Stimulated activated effector memory CD8-positive, alpha-beta T cell treated with anti-CD3 and anti-CD28 coated beads, Interleukin-12 subunit alpha, Interleukin-12 subunit beta, amount 100 ng/mL, for 72 hours (primary cell): ENCODE results near the gene SERPINH1.
"Not testable (repeated sequence)": the region's sequence is repeated elsewhere in the genome, so short reads cannot be mapped to it uniquely, and the experiment has no call there.

Source experiments
- ATAC-seq: fragments of 150-1000 bp; cut with Tn5 transposase; 2 replicates; pipeline ENCODE4 v1.10.0; 2021
- DNase-seq, 2 donors: peaks; one replicate each; pipeline ENCODE4 v3.0.0; 2021 to 2022; ENCODE audit warnings: low spot score in 2 of 2
- H3K27ac Mint-ChIP-seq: one replicate; pipeline ENCODE4 v1.8.0; 2022; ENCODE audit warnings: mild to moderate bottlenecking, mixed read lengths
- H3K36me3 Mint-ChIP-seq: one replicate; pipeline ENCODE4 v1.8.0; 2022; ENCODE audit warnings: mild to moderate bottlenecking, mixed read lengths
- H3K4me1 Mint-ChIP-seq: one replicate; pipeline ENCODE4 v1.8.0; 2022; ENCODE audit warnings: mixed read lengths
- H3K4me3 Mint-ChIP-seq: one replicate; pipeline ENCODE4 v1.8.0; 2022; ENCODE audit warnings: mild to moderate bottlenecking, mixed read lengths
- H3K9me3 Mint-ChIP-seq: one replicate; pipeline ENCODE4 v1.8.0; 2022; ENCODE audit warnings: mixed read lengths

Gene SERPINH1

DNA sequence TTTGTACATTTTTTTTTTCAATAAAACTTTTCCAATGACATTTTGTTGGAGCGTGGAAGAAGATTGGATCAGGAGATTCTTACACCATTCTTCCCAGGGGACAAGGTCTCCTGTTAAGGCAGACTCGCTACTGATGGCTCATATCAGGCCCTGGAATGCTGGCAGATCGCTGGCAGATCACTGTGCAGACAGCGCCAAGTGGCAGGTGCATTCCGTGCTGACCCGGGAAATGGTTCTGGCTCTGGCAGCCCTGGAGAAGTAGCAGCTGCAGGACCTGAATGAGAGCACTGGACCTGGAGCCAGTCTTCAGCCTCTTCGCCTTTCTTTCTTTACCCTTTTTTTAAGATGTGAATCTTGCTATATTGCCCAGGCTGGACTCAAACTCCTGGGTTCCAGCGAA, 10.7 kb downstream of the SERPINH1 start:
- peaks cover 20% of the 10 kb centered on the region for H3K36me3 Mint-ChIP-seq
- no peaks in the 10 kb centered on the region for H3K9me3 Mint-ChIP-seq
- no peak overlapping the region for H3K4me3 Mint-ChIP-seq
- no peak overlapping the region for H3K27ac Mint-ChIP-seq
- peaks cover 14% of the 10 kb centered on the region for H3K4me1 Mint-ChIP-seq
- DNase-seq (no peak), ATAC-seq (no peak)

DNA sequence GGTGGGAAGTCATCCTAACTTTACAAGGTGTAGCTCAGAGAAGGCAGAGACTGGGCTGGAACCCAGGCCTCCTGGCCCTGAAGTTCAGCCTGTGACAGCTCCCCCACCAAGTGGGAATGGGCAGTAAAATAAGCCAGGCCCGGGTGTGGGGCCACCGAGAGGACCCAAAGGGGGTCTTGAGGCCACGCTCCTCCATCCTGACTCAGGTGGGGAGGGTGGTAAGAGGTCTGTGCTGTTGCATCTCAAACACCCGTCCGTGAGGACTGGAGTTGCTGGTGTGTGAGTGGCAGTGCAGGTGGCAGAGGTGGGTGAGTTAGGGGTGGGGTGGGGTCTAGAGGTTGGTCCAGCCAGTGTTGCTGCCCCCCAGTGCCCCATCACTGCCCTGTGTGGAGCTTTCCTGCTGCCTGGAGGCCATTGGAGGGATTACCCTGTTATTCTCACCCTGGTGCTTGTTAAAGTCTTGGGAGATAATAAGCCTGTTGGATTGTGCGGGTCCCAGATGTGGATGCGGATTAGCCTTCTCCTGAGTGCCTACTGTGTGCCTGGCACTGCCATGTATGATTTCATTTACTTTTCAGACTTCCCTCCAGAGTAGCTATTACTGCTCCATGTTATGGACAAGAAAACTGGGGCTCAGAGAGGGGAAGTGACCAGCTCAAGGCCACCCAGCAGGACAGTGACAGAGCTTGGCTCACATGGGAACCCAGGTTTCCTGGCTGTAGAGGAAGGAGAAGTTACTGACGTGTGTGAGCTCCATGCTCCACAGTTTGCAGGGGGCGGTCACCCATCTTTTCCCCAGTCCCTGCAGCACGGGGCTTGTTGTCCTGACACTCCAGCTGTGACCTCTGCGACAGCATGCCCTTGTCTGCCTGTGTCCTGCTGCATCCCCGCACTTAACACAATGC, 12.9 kb downstream of the SERPINH1 start:
- Mint-ChIP-seq H3K4me1 (peaks cover 14% of the 10 kb centered on the region), H3K4me3 (no peak overlapping the region), H3K27ac (no peak overlapping the region), H3K36me3 (peaks cover 12% of the 10 kb centered on the region), H3K9me3 (no peaks in the 10 kb centered on the region)
- DNase-seq: no peak
- peak; percentile 27 for ATAC-seq

DNA sequence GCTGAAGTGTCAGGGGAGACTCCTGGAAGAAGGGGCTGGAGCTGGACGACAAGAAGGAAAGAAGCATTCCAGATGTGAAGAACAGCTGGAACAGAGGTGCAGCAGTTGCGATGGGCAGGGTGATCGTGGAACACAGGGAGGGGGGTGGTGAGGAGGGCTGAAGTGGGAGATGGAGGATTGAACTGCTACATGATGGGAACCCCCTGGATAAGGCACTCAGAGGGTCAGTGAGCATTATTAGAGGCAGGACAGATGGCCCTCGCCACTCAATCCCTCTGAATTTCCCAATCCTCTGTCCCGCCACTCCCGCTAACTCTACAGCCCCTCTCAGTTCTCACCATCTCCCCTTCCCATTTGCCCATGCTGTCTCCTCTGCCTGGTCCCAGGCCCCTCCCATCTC, 14.0 kb downstream of the SERPINH1 start:
- peaks cover 12% of the 10 kb centered on the region for H3K36me3 Mint-ChIP-seq
- ATAC-seq (no peak), DNase-seq (no peak)
- H3K4me3 Mint-ChIP-seq: no peak overlapping the region
- H3K9me3 Mint-ChIP-seq: no peaks in the 10 kb centered on the region
- H3K4me1 Mint-ChIP-seq: peaks cover 14% of the 10 kb centered on the region
- H3K27ac Mint-ChIP-seq: no peak overlapping the region

DNA sequence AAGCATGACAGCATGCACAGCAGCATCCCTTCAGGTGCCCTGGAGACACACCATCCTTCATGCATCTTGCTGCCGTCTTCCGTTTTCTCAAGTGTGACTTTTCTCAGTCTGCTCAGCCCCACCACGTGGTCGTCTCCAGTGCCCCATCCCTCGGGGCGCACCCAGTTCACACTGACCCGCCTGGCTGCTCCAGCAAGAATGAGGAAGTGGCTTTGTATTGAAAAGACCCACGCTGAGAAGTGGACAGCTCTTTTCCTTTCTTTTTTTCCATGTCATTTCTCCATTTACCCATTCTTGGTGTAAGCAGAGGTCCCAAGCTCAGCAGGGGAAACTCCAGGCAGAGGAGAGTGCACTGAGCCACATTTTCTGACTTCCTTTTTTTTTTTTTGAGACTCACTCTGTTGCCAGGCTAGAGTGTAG, 14.5 kb downstream of the SERPINH1 start:
- Mint-ChIP-seq H3K4me1 (peaks cover 16% of the 10 kb centered on the region), H3K27ac (no peak overlapping the region), H3K9me3 (no peaks in the 10 kb centered on the region), H3K4me3 (no peak overlapping the region), H3K36me3 (peaks cover 12% of the 10 kb centered on the region)
- DNase-seq (no peak), ATAC-seq (peak; percentile 29)

DNA sequence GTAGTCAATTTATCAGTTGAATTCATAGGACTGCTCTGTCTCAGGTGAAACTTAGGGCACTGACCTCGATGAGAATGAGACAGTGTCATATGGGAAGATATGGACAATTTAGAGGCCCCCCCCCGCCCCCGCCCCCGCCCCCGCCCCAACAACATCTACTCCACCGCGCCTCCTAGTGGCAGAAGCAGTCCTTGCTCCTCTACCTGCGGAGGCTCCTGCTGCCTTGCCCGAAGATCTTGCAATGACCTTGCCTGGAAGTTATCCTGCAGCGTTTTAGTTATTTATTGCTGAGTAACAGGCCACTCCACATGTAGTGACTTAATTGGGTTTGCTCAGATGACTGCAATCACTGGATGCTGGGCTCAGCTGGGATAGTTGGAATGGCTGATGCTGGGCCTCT, 15.2 kb downstream of the SERPINH1 start:
- no peak overlapping the region for H3K4me3 Mint-ChIP-seq
- peak; percentile 40 to 73 for DNase-seq
- no peaks in the 10 kb centered on the region for H3K9me3 Mint-ChIP-seq
- no peak overlapping the region for H3K27ac Mint-ChIP-seq
- H3K36me3 Mint-ChIP-seq: peaks cover 6% of the 10 kb centered on the region
- ATAC-seq: no peak
- peaks cover 23% of the 10 kb centered on the region for H3K4me1 Mint-ChIP-seq

DNA sequence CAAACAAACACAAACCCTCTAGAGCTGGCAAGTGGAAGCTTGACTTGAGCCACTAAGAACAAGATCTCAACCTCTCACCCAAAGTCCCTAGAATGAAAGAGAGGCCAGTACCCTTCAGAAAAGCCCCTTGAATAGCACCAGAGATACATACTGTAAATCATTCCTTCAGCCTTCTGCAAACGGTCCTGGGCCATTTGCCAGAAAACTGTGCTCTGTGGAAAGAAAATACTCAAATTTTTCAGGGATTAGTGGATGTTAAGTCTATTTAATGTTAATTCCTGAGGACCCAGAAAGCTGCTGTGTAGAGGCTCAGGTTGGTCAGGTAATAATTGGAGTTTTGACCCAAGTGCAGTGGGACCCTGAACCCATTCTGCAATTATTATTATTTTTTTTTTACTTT, 16.9 kb downstream of the SERPINH1 start:
- no peaks in the 10 kb centered on the region for H3K36me3 Mint-ChIP-seq
- no peak overlapping the region for H3K27ac Mint-ChIP-seq
- peaks cover 33% of the 10 kb centered on the region for H3K4me1 Mint-ChIP-seq
- DNase-seq (no peak), ATAC-seq (no peak)
- H3K9me3 Mint-ChIP-seq: no peaks in the 10 kb centered on the region
- no peak overlapping the region for H3K4me3 Mint-ChIP-seq

DNA sequence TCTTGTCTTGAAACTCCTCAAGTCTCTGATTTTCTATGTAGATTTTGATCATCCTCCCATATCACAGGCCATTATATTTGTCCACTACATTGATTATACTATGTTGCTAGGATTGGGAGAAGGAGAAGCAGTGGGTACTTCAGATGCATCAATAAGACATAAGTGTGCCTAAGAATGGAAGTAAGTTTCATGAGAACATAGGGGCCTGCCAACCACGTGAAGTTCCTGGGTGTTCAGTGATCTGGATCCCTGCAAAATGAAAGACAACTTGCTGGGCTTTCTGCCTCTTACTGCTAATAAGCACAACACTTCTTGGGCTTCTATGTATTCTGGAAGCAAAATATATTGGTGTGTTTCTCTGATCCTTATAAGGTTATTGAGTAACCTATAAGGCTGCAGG, 17.8 kb downstream of the SERPINH1 start:
- Mint-ChIP-seq H3K4me1 (peaks cover 38% of the 10 kb centered on the region), H3K27ac (no peak overlapping the region), H3K9me3 (no peaks in the 10 kb centered on the region), H3K4me3 (no peak overlapping the region), H3K36me3 (no peaks in the 10 kb centered on the region)
- ATAC-seq (no peak), DNase-seq (no peak)

DNA sequence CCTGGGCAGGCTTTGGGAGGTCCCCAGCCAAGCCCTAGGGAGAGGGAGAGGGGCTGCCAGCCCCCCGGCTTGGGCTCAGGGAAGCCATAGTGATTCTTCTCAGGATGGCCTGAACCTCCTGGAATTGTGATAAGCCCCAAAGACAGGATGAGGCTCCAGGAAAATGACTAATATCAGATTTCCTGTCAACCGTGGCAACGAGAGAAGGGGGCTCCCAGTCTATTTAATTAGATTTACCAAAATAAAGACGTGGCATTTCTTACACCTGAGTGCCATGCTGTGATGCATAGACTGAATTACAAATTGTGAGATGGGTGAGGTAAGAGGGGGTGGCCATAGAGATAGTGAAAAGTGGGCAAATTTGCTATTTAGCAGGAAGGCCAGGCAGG, 20.4 kb downstream of the SERPINH1 start:
- no peaks in the 10 kb centered on the region for H3K36me3 Mint-ChIP-seq
- H3K4me1 Mint-ChIP-seq: peaks cover 24% of the 10 kb centered on the region
- ATAC-seq (peak; percentile 20), DNase-seq (no peak)
- peak overlapping the region; percentile 74 for H3K4me3 Mint-ChIP-seq
- H3K9me3 Mint-ChIP-seq: no peaks in the 10 kb centered on the region
- H3K27ac Mint-ChIP-seq: peak overlapping the region; percentile 94

DNA sequence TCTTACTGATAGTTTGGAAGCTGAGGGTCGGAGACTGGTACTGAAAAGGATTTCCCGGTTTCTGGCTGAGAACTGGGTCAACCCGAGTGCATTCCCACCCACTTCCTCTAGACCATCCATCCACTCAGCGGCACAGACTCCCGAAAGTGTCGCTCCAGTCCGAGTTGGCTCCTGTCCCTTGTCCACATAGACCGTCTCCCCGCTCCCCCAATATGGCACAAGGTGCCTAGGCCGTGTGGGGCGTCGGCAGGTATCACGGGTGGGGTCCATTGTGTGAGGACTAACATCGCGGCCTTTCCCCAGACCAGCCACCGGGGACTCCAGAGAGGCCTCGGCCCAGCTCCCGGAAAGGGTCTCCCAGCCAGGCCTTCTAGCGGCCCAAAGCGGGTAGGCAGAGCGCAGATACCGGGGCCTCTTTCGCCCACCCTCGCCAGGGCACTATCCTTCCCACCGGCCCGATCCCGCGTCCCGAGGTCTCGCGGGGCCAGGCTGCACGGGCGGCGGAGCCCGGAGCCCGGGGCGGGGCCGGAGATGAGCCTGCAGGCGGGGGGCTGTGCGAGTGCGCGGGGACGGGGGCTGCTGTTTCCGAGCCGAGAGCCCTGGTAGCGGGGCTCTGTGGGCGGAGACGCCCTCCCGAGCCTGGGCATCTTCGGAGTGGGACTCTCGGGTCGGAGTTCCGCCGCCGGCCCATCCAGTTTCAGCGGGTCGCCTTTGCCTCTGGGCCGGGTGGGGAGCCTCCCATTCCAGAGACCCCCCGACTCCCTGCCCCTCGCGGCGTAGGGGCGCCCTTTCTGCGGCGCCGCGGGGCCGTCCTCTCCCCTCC, 21.1 kb downstream of the SERPINH1 start:
- H3K9me3 Mint-ChIP-seq: no peaks in the 10 kb centered on the region
- no peaks in the 10 kb centered on the region for H3K36me3 Mint-ChIP-seq
- H3K27ac Mint-ChIP-seq: peak overlapping the region; percentile 94
- peaks cover 24% of the 10 kb centered on the region for H3K4me1 Mint-ChIP-seq
- ATAC-seq: peak; percentile 90
- peak; percentile 38 to 80 for DNase-seq
- peak overlapping the region; percentile 74 for H3K4me3 Mint-ChIP-seq

DNA sequence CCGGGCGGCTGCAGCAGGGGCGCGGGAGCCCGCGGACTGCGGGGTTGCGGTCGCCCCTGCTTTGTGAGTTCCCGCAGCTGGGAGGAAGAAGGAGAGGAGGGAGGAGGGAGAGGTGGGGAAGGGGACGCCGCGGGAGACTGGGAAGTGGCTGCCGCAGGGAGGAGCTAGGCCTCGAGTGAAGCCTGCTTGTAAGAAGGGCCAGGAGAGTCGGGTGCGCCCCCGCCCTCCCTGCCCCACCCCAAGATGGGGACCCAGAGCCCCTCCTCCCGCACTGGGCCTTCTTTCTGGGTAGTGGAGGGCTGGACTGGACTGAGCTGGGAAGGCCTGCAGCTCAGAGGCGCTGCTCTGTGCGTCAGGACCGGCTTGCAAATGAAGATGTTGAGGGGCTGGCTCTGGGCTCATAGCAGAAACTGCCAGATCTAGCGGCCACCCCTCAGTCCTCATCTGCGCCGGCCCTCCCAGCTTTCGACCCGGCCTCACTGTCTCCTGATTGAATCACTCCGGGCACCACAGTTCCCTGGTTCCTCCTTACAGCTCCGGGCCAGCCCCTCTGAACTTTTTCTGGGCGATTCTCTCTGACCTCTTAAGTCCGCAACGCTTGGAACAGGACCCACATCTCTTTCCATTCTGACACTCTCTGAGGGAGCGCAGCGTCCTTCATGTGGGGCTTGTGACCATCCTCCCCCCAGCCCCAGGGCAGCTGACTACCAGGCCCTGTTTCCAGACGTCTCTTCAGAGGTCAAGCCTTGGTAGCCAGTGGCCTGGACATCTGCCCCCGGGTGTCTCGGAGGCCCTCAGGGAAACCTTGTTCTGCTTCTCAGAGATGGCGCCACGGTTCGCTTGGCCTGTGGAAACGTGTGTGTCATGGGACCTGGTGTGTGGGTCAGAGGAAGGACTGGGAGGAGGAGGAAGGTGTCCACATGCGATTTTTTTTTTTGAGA, 21.9 kb downstream of the SERPINH1 start:
- H3K9me3 Mint-ChIP-seq: no peaks in the 10 kb centered on the region
- ATAC-seq (peak; percentile 3), DNase-seq (no peak)
- peak overlapping the region; percentile 54 for H3K4me3 Mint-ChIP-seq
- peaks cover 24% of the 10 kb centered on the region for H3K4me1 Mint-ChIP-seq
- peak overlapping the region; percentile 81 for H3K27ac Mint-ChIP-seq
- H3K36me3 Mint-ChIP-seq: no peaks in the 10 kb centered on the region

DNA sequence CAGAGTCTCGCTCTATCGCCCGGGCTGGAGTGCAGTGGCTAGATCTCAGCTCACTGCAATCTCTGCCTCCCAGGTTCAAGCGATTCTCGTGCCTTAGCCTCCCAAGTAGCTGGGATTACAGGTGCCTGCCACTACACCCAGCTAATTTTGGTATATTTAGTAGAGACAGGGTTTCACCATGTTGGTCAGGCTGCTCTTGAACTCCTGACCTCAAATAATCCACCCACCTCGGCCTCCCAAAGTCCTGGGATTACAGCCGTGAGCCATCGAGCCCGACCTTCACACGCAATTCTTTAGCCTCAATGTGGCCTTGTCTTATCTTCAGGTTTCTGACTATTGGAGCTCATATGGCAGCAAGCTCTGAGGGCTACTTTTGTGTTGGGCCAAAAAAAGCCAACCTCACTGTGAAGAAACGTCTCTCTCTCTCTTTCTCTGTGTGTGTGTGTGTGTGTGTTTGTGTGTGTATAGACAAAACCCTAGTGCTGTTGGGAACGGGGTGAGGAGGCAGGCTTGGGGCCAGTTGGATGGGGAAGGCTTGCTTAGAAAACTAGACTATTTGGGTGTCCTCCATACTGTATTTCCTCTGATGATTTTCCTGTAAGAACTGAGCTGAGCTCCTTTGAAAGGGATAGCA, 22.7 kb downstream of the SERPINH1 start:
- peaks cover 24% of the 10 kb centered on the region for H3K4me1 Mint-ChIP-seq
- not testable (repeated sequence) for H3K36me3 Mint-ChIP-seq, ATAC-seq, H3K9me3 Mint-ChIP-seq, DNase-seq, H3K27ac Mint-ChIP-seq
- peak overlapping the region; percentile 54 for H3K4me3 Mint-ChIP-seq

DNA sequence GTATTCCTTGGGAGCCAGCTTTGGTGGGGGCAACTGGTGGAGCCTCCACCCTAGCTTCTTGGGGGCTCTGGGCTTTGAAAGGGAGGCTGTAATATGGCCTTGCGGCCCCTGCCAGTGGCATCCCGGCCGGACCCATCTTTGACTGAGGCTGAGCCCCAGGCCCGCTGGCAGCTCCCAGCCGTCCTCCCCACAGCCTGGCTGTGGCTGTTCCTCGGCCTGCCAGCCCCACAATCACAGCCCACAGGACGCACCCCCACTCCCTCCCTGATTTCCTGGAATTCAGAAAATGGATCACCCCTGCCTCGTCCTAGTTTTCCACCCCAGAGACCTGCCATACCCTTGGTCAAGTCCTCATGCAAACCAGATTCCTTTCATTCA, 23.2 kb downstream of the SERPINH1 start:
- peak overlapping the region; percentile 54 for H3K4me3 Mint-ChIP-seq
- no peak for ATAC-seq
- DNase-seq: no peak
- H3K36me3 Mint-ChIP-seq: peaks cover 4% of the 10 kb centered on the region
- H3K9me3 Mint-ChIP-seq: no peaks in the 10 kb centered on the region
- no peak overlapping the region for H3K27ac Mint-ChIP-seq
- peaks cover 24% of the 10 kb centered on the region for H3K4me1 Mint-ChIP-seq

DNA sequence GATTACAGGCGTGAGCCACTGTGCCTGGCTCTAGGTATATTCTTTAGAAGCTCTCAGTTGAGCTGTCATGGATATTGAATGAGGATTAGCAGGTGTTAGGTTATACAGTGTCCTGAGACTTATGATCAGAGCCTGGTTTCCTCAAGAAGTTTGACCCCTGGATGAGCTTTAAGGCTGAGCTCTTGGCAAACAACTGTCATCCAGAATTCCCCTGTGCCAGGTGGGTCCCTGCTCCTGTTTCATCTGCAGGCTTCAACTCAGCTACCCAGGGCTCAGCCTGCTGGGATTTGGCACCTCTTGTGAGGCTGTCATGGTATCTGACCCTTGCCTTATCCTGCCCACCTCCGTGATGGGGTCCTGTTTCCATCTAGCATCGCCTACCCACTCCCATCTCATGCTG, 24.3 kb downstream of the SERPINH1 start:
- no peak overlapping the region for H3K4me3 Mint-ChIP-seq
- H3K27ac Mint-ChIP-seq: no peak overlapping the region
- ATAC-seq (no peak), DNase-seq (no peak)
- no peaks in the 10 kb centered on the region for H3K9me3 Mint-ChIP-seq
- H3K4me1 Mint-ChIP-seq: peaks cover 23% of the 10 kb centered on the region
- H3K36me3 Mint-ChIP-seq: peaks cover 4% of the 10 kb centered on the region

DNA sequence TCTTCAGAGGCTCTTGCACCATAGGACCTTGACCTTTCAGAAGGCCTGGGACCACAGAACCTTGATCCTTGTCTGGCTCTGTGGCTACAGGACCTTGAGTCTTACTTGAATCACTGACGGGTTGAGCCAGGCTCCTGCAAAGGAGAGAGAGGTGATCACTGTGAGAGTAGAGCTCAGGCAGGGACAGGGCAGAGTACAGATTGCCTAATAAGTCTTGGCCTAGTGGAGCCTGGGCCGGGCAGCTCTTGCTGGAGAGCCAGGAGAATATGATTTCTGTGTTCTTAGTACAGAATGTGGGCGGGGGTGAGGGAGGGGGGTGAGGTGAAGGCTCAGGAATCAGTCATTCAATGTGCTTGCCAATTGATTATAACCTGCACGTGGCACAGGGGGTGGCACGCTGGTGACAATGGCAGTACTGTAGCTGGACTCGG, 26.0 kb downstream of the SERPINH1 start:
- ATAC-seq: no peak
- H3K27ac Mint-ChIP-seq: no peak overlapping the region
- DNase-seq: no peak

More for the DNA sequence above, 26.0 kb downstream of the SERPINH1 start:
- Mint-ChIP-seq H3K4me1 (peaks cover 20% of the 10 kb centered on the region), H3K4me3 (no peak overlapping the region), H3K9me3 (no peaks in the 10 kb centered on the region), H3K36me3 (peaks cover 4% of the 10 kb centered on the region)
